ENCODE results near the gene HOXA5.

The HOXA5 gene

GRCh38 chr7:27148756-27149641 lies 5.5 kb upstream of the HOXA5 start:
- DNase-seq (ENCODE audit: low read depth in 2 of 2): no peak

- no peak for DNase-seq (ENCODE audit: low read depth in 2 of 2)
Measured at GRCh38 chr7:27148031-27148755, 4.7 kb upstream of the HOXA5 start.

GRCh38 chr7:27147199-27148030 lies 3.9 kb upstream of the HOXA5 start, which contains the start of gene HOXA6:
HOXA6 (minus strand) TSS chr7:27147774; CDS start chr7:27147749, 25 bp downstream.
- DNase-seq (ENCODE audit: low read depth in 2 of 2): no peak

GRCh38 chr7:27146491-27147198 lies 3.2 kb upstream of the HOXA5 start:
- DNase-seq (ENCODE audit: low read depth in 2 of 2): no peak

- DNase-seq (ENCODE audit: low read depth in 2 of 2): no peak
Measured at GRCh38 chr7:27145914-27146412, 2.5 kb upstream of the HOXA5 start.

GRCh38 chr7:27145165-27145913 lies 1.9 kb upstream of the HOXA5 start:
- DNase-seq (ENCODE audit: low read depth in 2 of 2): no peak

GRCh38 chr7:27144781-27145164 lies 1.3 kb upstream of the HOXA5 start:
- no peak for DNase-seq (ENCODE audit: low read depth in 2 of 2)

- no peak for DNase-seq (ENCODE audit: low read depth in 2 of 2)
Measured at GRCh38 chr7:27143950-27144780, 684 bp upstream of the HOXA5 start.

- no peak for DNase-seq (ENCODE audit: low read depth in 2 of 2)
Measured at GRCh38 chr7:27142580-27143022, 880 bp downstream of the HOXA5 start.

GRCh38 chr7:27141923-27142579 lies 1.4 kb downstream of the HOXA5 start:
- no peak for DNase-seq (ENCODE audit: low read depth in 2 of 2)

- DNase-seq (ENCODE audit: low read depth in 2 of 2): no peak
Measured at GRCh38 chr7:27141137-27141922, 2.2 kb downstream of the HOXA5 start.

- DNase-seq (ENCODE audit: low read depth in 2 of 2): no peak
Measured at GRCh38 chr7:27140126-27140857, 3.2 kb downstream of the HOXA5 start.

- DNase-seq (ENCODE audit: low read depth in 2 of 2): no peak
Measured at GRCh38 chr7:27139334-27140125, 4.0 kb downstream of the HOXA5 start.

- DNase-seq (ENCODE audit: low read depth in 2 of 2): no peak
Measured at GRCh38 chr7:27138985-27139333, 4.5 kb downstream of the HOXA5 start.

- no peak for DNase-seq (ENCODE audit: low read depth in 2 of 2)
Measured at GRCh38 chr7:27138472-27138871, 5.0 kb downstream of the HOXA5 start.

GRCh38 chr7:27137640-27138315 lies 5.7 kb downstream of the HOXA5 start:
- no peak for DNase-seq (ENCODE audit: low read depth in 2 of 2)
